H1 (cell line): ENCODE results near the gene HOXD12. TPM values are rescaled to one million over a fixed set of nuclear protein-coding genes. Genes with fewer than 3 reads are reported as not detected.
A peak's percentile ranks its signal among the peaks of the same experiment; 100 is the strongest.

Experiments
- ASH2L ChIP-seq: fragments of 200-600, 300-600 bp; sonication (generic); IDR thresholded peaks from one replicate; pipeline ENCODE4 v1.7.1; 2017; ENCODE audit warnings: low read length
- CHD1 ChIP-seq: IDR thresholded peaks from 2 replicates; pipeline ENCODE4 v1.6.1; 2012; ENCODE audit warnings: low read depth, low read length, improper control_type of control experiment
- CHD2 ChIP-seq: IDR thresholded peaks from 2 replicates; pipeline ENCODE4 v1.6.1; 2012; ENCODE audit warnings: low read length, improper control_type of control experiment
- CHD7 ChIP-seq: fragments of 300-600 bp; sonication (generic); IDR thresholded peaks from 2 replicates; pipeline ENCODE4 v1.7.1; 2012; ENCODE audit warnings: low read length, moderate library complexity, mild to moderate bottlenecking, inconsistent platforms; ENCODE audit not compliant: insufficient replicate concordance
- CTBP2 ChIP-seq: IDR thresholded peaks from 2 replicates; pipeline ENCODE4 v1.7.0; 2011; ENCODE audit warnings: borderline replicate concordance, mild to moderate bottlenecking, moderate library complexity, mixed read lengths, low read length; ENCODE audit not compliant: insufficient read depth, insufficient read length
- HDAC2 ChIP-seq, 2 experiments: fragments of 300-600 bp in 1 of 2; sonication (generic) in 1 of 2; IDR thresholded peaks; 2 replicates each; pipeline ENCODE4 v1.6.1; 2011 to 2012; ENCODE audit warnings: low read depth in 2 of 2, low read length in 2 of 2, mild to moderate bottlenecking in 2 of 2, moderate library complexity in 2 of 2, borderline replicate concordance in 1 of 2, inconsistent platforms in 1 of 2
- RNF2 ChIP-seq: fragments of 200-900, 300-1000 bp; sonication (generic); IDR thresholded peaks from 2 replicates; pipeline ENCODE4 v1.7.1; 2016; ENCODE audit warnings: borderline replicate concordance, low read depth, mild to moderate bottlenecking, antibody characterized with exemption, low read length; ENCODE audit not compliant: poor library complexity, severe bottlenecking; ENCODE audit errors: missing control alignments
- SP1 ChIP-seq: IDR thresholded peaks from 2 replicates; pipeline ENCODE4 v1.6.1; 2011; ENCODE audit warnings: low read depth, low read length
- SUZ12 ChIP-seq: fragments of 200-600 bp; sonication (generic); IDR thresholded peaks from 2 replicates; pipeline ENCODE4 v1.6.1; 2012; ENCODE audit warnings: mild to moderate bottlenecking, inconsistent platforms, low read length, moderate library complexity, mixed read lengths
- polyA plus RNA-seq, 7 experiments: library from polyadenylated mRNA; depleted of rRNA in 3 of 7; stranded (reverse) in 5 of 7; unstranded in 2 of 7; fragments of >200 nt in 5 of 7; fragments of 200-250 nt in 2 of 7; gene quantifications; 1 replicate in 5 of 7; 2 replicates in 1 of 7; 4 replicates in 1 of 7; pipeline versions ENCODE4 v1.2.1 to v1.2.3, GENCODE V29; 2011 to 2013; ENCODE audit warnings: missing spikeins in 2 of 7, mixed read lengths in 2 of 7
- total RNA-seq: library from RNA; stranded (reverse); fragmentation: NEBNext Ultra II Directional; extraction: Animal tissue kit (Norgen Biotek cat#: 25700); gene quantifications from 2 replicates; pipeline ENCODE4 v1.2.1, GENCODE V29; 2021

HOXD12 gene
- total and polyA plus RNA-seq, 2 of the 8 experiments (the other 6 are each of a cell fraction or from before 2014, with no cell fraction given): not detected

GRCh38 chr2:176088048-176088936 is 11.3 kb upstream of the HOXD12 start (continued):
- TF ChIP-seq ASH2L (peak; percentile 44), CHD7 (peak; percentile 46), RNF2 (peak; percentile 92), CHD2 (no peak), SUZ12 (peak; percentile 92; the same call in 1 of the 2 replicates), SP1 (peak; percentile 78), CTBP2 (peak; percentile 100), HDAC2 (IDR thresholded peaks at IDR 0.05; ENCODE audit: borderline replicate concordance in 1 of 2, low read depth in 2 of 2, low read length in 2 of 2) (peak; percentile 85 to 91; a peak in 3 of 4 replicates), CHD1 (no peak)
